NCI-H2227 (cell line): ENCODE results near the gene COX8C.
"Not testable (repeated sequence)": the region's sequence is repeated elsewhere in the genome, so short reads cannot be mapped to it uniquely, and the experiment has no call there.

ENCODE experiments used
- DNase-seq: peaks from one replicate; lab custom pipeline; 2025; ENCODE audit not compliant: unreplicated experiment; lab: John Stamatoyannopoulos, UW

The COX8C gene

GRCh38 chr14:93320489-93320888, 26.5 kb upstream of the COX8C start:
- no peak for DNase-seq

GRCh38 chr14:93322929-93323599, 23.9 kb upstream of the COX8C start:
- DNase-seq, result no peak

GRCh38 chr14:93323600-93324174, 23.3 kb upstream of the COX8C start:
- DNase-seq, result no peak

GRCh38 chr14:93326196-93326595, 20.8 kb upstream of the COX8C start:
- DNase-seq, result no peak

GRCh38 chr14:93328546-93328945, 18.4 kb upstream of the COX8C start:
- no peak for DNase-seq

- no peak for DNase-seq
Observed at GRCh38 chr14:93329965-93330608, 16.9 kb upstream of the COX8C start.

- DNase-seq, result no peak
Observed at GRCh38 chr14:93330609-93331000, 16.4 kb upstream of the COX8C start.

- no peak for DNase-seq
Observed at GRCh38 chr14:93331002-93331727, 15.8 kb upstream of the COX8C start.

GRCh38 chr14:93331728-93332396, 15.1 kb upstream of the COX8C start:
- DNase-seq, result no peak

GRCh38 chr14:93332397-93332852, 14.6 kb upstream of the COX8C start:
- DNase-seq, result peak; percentile 65

GRCh38 chr14:93332853-93333630, 13.9 kb upstream of the COX8C start, which contains the start of gene BTBD7:
BTBD7 (minus strand) TSS chr14:93333036; CDS start chr14:93296051, 36,985 bp downstream.
- DNase-seq, result peak; percentile 99

GRCh38 chr14:93333631-93334103, 13.3 kb upstream of the COX8C start:
- DNase-seq, result no peak

- DNase-seq, result no peak
Observed at GRCh38 chr14:93337143-93337753, 9.7 kb upstream of the COX8C start.

GRCh38 chr14:93337884-93338283, 9.1 kb upstream of the COX8C start:
- no peak for DNase-seq

- no peak for DNase-seq
Observed at GRCh38 chr14:93343266-93343665, 3.7 kb upstream of the COX8C start.

GRCh38 chr14:93343797-93344196, 3.2 kb upstream of the COX8C start:
- no peak for DNase-seq

- DNase-seq, result no peak
Observed at GRCh38 chr14:93347850-93348249, 868 bp downstream of the COX8C start.

GRCh38 chr14:93348292-93348691, 1.3 kb downstream of the COX8C start:
- DNase-seq, result no peak

- DNase-seq, result not testable (repeated sequence)
Observed at GRCh38 chr14:93354873-93355272, 7.9 kb downstream of the COX8C start.
